Uterus (tissue), 4 donors: Measurements from ENCODE around the gene SFMBT2. TPM values are rescaled to one million over a fixed set of nuclear protein-coding genes. Genes with fewer than 3 reads are reported as not detected.

Source experiments
- DNase-seq, 2 donors: peaks; one replicate each; pipeline ENCODE4 v3.0.0-alpha.2; 2019 to 2020
- H3K27ac ChIP-seq, 2 donors: fragments of 200-600 bp; sonication (generic); 1 replicate in 1 of 2; 2 replicates in 1 of 2; pipeline ENCODE4 v1.5.1; 2016 to 2018
- H3K27me3 ChIP-seq, 2 donors: fragments of 200-600 bp; sonication (generic); one replicate each; pipeline ENCODE4 v1.5.1; 2018 to 2019; ENCODE audit warnings: control low read depth in 1 of 2
- H3K36me3 ChIP-seq, 2 donors: fragments of 200-600 bp; sonication (generic); one replicate each; pipeline ENCODE4 v1.5.1; 2019; ENCODE audit warnings: control low read depth in 1 of 2
- H3K4me1 ChIP-seq, 2 donors: fragments of 200-600 bp; sonication (generic); one replicate each; pipeline ENCODE4 v1.5.1; 2018 to 2019; ENCODE audit warnings: control low read depth in 1 of 2
- H3K4me3 ChIP-seq, 2 donors: fragments of 200-600 bp; sonication (generic); 1 replicate in 1 of 2; 2 replicates in 1 of 2; pipeline ENCODE4 v1.5.1; 2018 to 2019; ENCODE audit warnings: mild to moderate bottlenecking in 1 of 2
- H3K9me3 ChIP-seq, 2 donors: fragments of 200-600 bp; sonication (generic); one replicate each; pipeline ENCODE4 v1.5.1; 2019; ENCODE audit warnings: control low read depth in 1 of 2
- CTCF ChIP-seq, 4 experiments: fragments of 200-600 bp in 2 of 4; fragments of 450-650 bp in 2 of 4; sonication (generic) in 2 of 4; IDR thresholded peaks; one replicate each; pipeline ENCODE4 v1.5.1; 2016 to 2019; ENCODE audit warnings: antibody characterized with exemption in 4 of 4, mild to moderate bottlenecking in 2 of 4, moderate library complexity in 1 of 4
- POLR2A ChIP-seq, 2 donors: fragments of 450-650 bp; IDR thresholded peaks; one replicate each; pipeline ENCODE4 v1.6.1; 2016; ENCODE audit warnings: antibody characterized with exemption in 2 of 2, mild to moderate bottlenecking in 1 of 2, moderate library complexity in 1 of 2
- intact Hi-C: fragments of 100-400 bp; cut with DNase I; formaldehyde crosslinking; loops from one replicate; pipeline ENCODE4 v1.15.1; 2023; ENCODE audit warnings: low total_unique reads
- total RNA-seq, 4 donors: library from RNA; depleted of rRNA in 3 of 4; stranded (reverse); fragments of >200 nt in 3 of 4; gene quantifications; one replicate each; pipeline versions ENCODE4 v1.1.0 to v1.2.4, GENCODE V29; 2014 to 2023
- donor health status: DM: yes; HTN: yes; CAD: no.

The SFMBT2 gene
- total RNA-seq, 4 donors from 2014 or later: 7.7 to 23.4 (median 14.7) TPM

GRCh38 chr10:7130191-7130911 lies 280.5 kb downstream of the SFMBT2 start:
- Histone ChIP-seq H3K4me1 (no peaks in the 10 kb centered on the region), H3K4me3 (no peak overlapping the region), H3K27ac (no peak overlapping the region), H3K27me3 (peaks cover 0 to 5% of the 10 kb centered on the region in 2 donors), H3K36me3 (no peaks in the 10 kb centered on the region), H3K9me3 (no peaks in the 10 kb centered on the region)
- intact Hi-C loops: no loop called here
- DNase-seq: no peak
- TF ChIP-seq POLR2A (IDR thresholded peaks at IDR 0.05): no peak
- no peak for TF ChIP-seq CTCF (IDR thresholded peaks at IDR 0.05)

GRCh38 chr10:7123774-7124173 lies 287.1 kb downstream of the SFMBT2 start:
- Histone ChIP-seq H3K4me1 (no peaks in the 10 kb centered on the region), H3K27ac (no peak overlapping the region), H3K4me3 (no peak overlapping the region), H3K9me3 (no peaks in the 10 kb centered on the region), H3K27me3 (no peaks in the 10 kb centered on the region), H3K36me3 (no peaks in the 10 kb centered on the region)
- intact Hi-C loops: no loop called here
- TF ChIP-seq CTCF (IDR thresholded peaks at IDR 0.05) (no peak), POLR2A (IDR thresholded peaks at IDR 0.05) (no peak)
- no peak for DNase-seq

- intact Hi-C loops: no loop called here
- DNase-seq: no peak
- TF ChIP-seq POLR2A (IDR thresholded peaks at IDR 0.05) (no peak), CTCF (IDR thresholded peaks at IDR 0.05) (no peak)
- Histone ChIP-seq H3K4me3 (no peak overlapping the region), H3K36me3 (no peaks in the 10 kb centered on the region), H3K27me3 (no peaks in the 10 kb centered on the region), H3K27ac (no peak overlapping the region), H3K4me1 (no peaks in the 10 kb centered on the region), H3K9me3 (no peaks in the 10 kb centered on the region)
Observed at GRCh38 chr10:7122561-7122960, 288.3 kb downstream of the SFMBT2 start.

- Histone ChIP-seq H3K9me3 (no peaks in the 10 kb centered on the region), H3K36me3 (no peaks in the 10 kb centered on the region), H3K27ac (no peak overlapping the region), H3K4me3 (no peak overlapping the region), H3K27me3 (no peaks in the 10 kb centered on the region), H3K4me1 (no peaks in the 10 kb centered on the region)
- TF ChIP-seq POLR2A (IDR thresholded peaks at IDR 0.05) (no peak), CTCF (IDR thresholded peaks at IDR 0.05) (peak; percentile 43 to 55 (median 48))
- intact Hi-C loops: no loop called here
- DNase-seq: peak in 1 of 2 donors; percentile 38
Observed at GRCh38 chr10:7121154-7121797, 289.6 kb downstream of the SFMBT2 start.

- no peak for DNase-seq
- intact Hi-C loops: no loop called here
- H3K36me3 ChIP-seq: no peaks in the 10 kb centered on the region
- H3K27me3 ChIP-seq: no peaks in the 10 kb centered on the region
- H3K9me3 ChIP-seq: no peaks in the 10 kb centered on the region
- no peak overlapping the region for H3K27ac ChIP-seq
- H3K4me1 ChIP-seq: no peaks in the 10 kb centered on the region
- H3K4me3 ChIP-seq: no peak overlapping the region
- no peak for TF ChIP-seq POLR2A (IDR thresholded peaks at IDR 0.05)
- no peak for TF ChIP-seq CTCF (IDR thresholded peaks at IDR 0.05)
Observed at GRCh38 chr10:7119325-7120015, 291.4 kb downstream of the SFMBT2 start.
